IPS-20b (cell line): Measurements from ENCODE around the gene RBM14.

Experiments used
- H3K27ac ChIP-seq: one replicate; pipeline ENCODE4 v1.5.1; 2013; ENCODE audit warnings: low read length
- H3K27me3 ChIP-seq: 2 replicates; pipeline ENCODE4 v1.6.1; 2013; ENCODE audit warnings: mild to moderate bottlenecking, low read length, inconsistent platforms; ENCODE audit not compliant: insufficient read depth
- H3K36me3 ChIP-seq: 2 replicates; pipeline ENCODE4 v1.6.1; 2013; ENCODE audit warnings: low read depth, mild to moderate bottlenecking, inconsistent platforms, low read length, moderate library complexity; ENCODE audit not compliant: insufficient read depth
- H3K4me1 ChIP-seq: 2 replicates; pipeline ENCODE4 v1.6.1; 2013; ENCODE audit warnings: mild to moderate bottlenecking, control low read depth, inconsistent platforms, low read length, moderate library complexity; ENCODE audit not compliant: insufficient read depth
- H3K4me3 ChIP-seq: 2 replicates; pipeline ENCODE4 v1.5.1; 2013; ENCODE audit warnings: mild to moderate bottlenecking, low read length, inconsistent platforms
- H3K9ac ChIP-seq: 2 replicates; pipeline ENCODE4 v1.6.1; 2013; ENCODE audit warnings: low read depth, mild to moderate bottlenecking, inconsistent platforms, low read length, moderate library complexity
- H3K9me3 ChIP-seq: 2 replicates; pipeline ENCODE4 v1.6.1; 2013; ENCODE audit warnings: mild to moderate bottlenecking, low read depth, low read length, inconsistent platforms; ENCODE audit not compliant: insufficient read depth

RBM14 gene

DNA sequence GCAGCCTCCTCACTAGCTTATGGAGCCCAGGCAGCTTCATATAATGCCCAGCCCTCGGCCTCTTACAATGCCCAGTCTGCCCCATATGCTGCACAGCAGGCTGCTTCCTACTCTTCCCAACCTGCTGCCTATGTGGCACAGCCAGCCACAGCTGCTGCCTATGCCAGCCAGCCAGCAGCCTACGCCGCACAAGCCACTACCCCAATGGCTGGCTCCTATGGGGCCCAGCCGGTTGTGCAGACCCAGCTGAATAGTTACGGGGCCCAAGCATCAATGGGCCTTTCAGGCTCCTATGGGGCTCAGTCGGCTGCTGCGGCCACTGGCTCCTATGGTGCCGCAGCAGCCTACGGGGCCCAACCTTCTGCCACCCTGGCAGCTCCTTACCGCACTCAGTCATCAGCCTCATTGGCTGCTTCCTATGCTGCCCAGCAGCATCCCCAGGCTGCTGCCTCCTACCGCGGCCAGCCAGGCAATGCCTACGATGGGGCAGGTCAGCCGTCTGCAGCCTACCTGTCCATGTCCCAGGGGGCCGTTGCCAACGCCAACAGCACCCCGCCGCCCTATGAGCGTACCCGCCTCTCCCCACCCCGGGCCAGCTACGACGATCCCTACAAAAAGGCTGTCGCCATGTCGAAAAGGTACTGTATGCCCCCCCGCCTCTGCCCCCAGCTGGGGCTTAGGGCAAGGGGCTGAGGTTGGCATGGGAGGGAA is 8.8 kb downstream of the RBM14 start:
- H3K36me3 ChIP-seq, result peaks cover 97% of the 10 kb centered on the region
- no peak overlapping the region for H3K27ac ChIP-seq
- H3K9me3 ChIP-seq, result no peaks in the 10 kb centered on the region
- peaks cover 8% of the 10 kb centered on the region; the same call in 1 of the 2 replicates for H3K4me1 ChIP-seq
- no peaks in the 10 kb centered on the region for H3K27me3 ChIP-seq
- no peak overlapping the region for H3K9ac ChIP-seq
- H3K4me3 ChIP-seq, result no peak overlapping the region

DNA sequence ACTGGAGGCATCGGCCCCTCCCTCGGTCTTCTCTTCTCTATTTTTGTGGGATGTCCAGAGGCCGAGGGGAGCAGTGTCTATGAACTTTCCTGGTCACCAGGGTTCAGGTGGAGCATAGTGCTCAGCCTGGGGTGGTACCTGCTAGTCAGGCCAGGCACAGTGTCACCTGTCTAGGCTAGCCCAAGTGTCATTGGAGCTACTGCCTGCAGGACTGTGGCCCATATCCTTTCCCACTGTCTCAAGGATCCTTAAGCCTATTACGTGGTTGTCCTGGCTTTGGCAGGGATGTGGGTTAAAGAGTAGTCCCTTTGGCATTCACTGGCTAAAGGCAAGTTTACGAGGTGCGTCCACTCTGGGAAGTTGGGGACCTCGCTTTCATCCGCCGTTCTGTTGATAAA is 9.3 kb downstream of the RBM14 start:
- H3K4me1 ChIP-seq, result peaks cover 5% of the 10 kb centered on the region; the same call in 1 of the 2 replicates
- no peak overlapping the region for H3K27ac ChIP-seq
- no peaks in the 10 kb centered on the region for H3K9me3 ChIP-seq
- no peak overlapping the region for H3K4me3 ChIP-seq
- H3K9ac ChIP-seq, result no peak overlapping the region
- H3K36me3 ChIP-seq, result peaks cover 98% of the 10 kb centered on the region
- H3K27me3 ChIP-seq, result no peaks in the 10 kb centered on the region

DNA sequence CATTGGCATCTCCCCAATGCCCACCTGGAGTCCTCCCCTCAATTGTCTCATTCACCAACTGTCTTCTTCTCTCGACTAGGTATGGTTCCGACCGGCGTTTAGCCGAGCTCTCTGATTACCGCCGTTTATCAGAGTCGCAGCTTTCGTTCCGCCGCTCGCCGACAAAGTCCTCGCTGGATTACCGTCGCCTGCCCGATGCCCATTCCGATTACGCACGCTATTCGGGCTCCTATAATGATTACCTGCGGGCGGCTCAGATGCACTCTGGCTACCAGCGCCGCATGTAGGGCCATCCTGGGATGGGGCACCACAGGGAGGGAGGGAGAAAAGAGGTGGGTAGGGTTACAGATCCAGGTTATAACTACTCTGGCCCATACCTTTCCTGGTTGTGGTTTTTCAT is 10.0 kb downstream of the RBM14 start:
- Histone ChIP-seq H3K4me3 (no peak overlapping the region), H3K9ac (no peak overlapping the region), H3K27ac (no peak overlapping the region), H3K36me3 (peaks cover 99% of the 10 kb centered on the region), H3K9me3 (no peaks in the 10 kb centered on the region), H3K27me3 (no peaks in the 10 kb centered on the region), H3K4me1 (no peaks in the 10 kb centered on the region)

DNA sequence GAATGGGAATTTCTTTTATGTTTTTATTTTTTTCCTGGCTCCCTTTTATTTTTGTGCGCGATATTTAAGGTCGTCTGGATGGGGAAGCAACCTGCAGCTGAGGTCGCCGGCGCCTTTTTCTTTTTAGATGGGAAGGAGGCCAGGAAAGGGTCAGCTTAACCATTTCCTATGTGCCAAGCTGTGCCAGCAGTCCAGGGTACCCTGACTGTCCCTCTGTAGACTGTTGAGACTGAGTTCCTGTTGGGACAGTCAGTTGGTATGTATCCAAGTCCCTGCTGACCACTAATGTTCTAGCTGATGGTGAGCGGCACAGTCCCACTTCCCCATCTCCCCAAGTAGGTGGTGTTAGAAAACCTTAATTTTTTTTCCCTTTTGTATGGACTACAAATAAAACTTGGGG is 10.5 kb downstream of the RBM14 start:
- H3K9me3 ChIP-seq, result no peaks in the 10 kb centered on the region
- no peak overlapping the region for H3K4me3 ChIP-seq
- H3K27me3 ChIP-seq, result no peaks in the 10 kb centered on the region
- H3K27ac ChIP-seq, result no peak overlapping the region
- H3K9ac ChIP-seq, result no peak overlapping the region
- H3K4me1 ChIP-seq, result no peaks in the 10 kb centered on the region
- peaks cover 99% of the 10 kb centered on the region for H3K36me3 ChIP-seq

DNA sequence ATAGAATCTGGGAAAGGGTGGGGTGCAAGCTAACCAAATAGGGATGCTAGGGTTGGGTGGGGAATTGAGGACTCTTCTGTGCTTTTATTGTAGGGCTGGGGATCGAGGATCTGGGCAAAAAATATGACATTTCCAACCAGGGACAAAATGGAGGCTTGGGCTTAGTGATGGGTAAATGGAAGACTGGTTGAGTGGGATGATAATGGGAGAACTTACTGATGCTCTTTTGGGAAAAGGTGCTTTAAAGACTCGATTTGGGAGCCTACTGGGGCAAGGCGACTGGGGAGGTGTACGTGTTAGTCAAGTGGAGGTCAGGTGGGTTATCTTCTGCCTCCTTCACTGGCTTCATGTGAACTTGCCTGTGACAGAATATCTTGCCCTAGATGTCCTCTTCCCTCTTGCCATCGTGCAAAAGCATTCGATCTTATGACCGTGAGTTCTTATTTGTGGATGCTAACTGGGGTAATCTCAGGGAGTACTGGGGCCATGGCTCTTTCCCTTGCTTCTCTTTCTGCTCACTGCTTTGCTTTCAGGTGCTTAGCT is 11.7 kb downstream of the RBM14 start:
- peaks cover 98% of the 10 kb centered on the region for H3K36me3 ChIP-seq
- no peaks in the 10 kb centered on the region for H3K27me3 ChIP-seq
- no peak overlapping the region for H3K9ac ChIP-seq
- no peaks in the 10 kb centered on the region for H3K9me3 ChIP-seq
- no peak overlapping the region for H3K4me3 ChIP-seq
- no peak overlapping the region for H3K27ac ChIP-seq
- H3K4me1 ChIP-seq, result no peaks in the 10 kb centered on the region

DNA sequence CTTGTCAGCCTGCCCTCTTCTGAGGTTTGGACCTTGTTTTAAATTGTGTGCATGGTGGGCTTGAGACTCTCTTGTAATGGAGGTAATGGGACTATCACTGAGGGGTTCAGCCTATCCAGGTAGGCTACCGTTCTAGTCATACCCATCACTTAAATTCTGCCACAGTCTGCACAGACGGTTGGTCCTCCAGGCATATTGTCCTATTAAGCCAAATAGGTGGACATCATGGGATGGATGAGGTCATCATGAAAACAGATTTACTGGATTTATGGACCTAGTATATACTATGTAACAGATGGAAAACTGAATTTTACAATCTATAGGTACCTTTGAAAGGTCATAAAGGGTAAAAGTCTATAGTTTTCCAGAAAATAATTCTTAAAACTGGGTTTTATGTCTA is 12.9 kb downstream of the RBM14 start:
- peaks cover 95% of the 10 kb centered on the region for H3K36me3 ChIP-seq
- H3K9me3 ChIP-seq, result no peaks in the 10 kb centered on the region

DNA sequence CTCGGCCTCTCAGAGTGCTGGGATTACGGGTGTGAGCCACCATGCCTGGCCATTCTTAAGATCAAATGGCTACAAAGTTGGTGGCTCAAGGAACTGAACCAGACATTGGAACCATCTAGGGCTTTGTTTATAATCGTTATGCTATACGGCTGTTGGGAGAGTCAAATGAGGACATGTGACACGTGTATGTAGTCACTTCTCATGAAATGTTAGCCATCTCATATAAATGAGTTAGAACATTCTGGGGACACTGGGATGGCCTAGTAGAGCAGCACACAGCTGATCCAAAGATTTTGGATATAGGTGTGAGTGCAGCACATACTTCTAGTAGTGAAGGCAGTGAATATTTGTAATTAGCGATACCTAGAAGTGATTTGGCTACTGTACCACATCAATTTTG is 15.5 kb downstream of the RBM14 start:
- Histone ChIP-seq H3K9me3 (no peaks in the 10 kb centered on the region), H3K4me3 (no peak overlapping the region), H3K4me1 (no peaks in the 10 kb centered on the region), H3K27me3 (no peaks in the 10 kb centered on the region), H3K9ac (no peak overlapping the region), H3K36me3 (peaks cover 87% of the 10 kb centered on the region), H3K27ac (no peak overlapping the region)

More for the DNA sequence above, 12.9 kb downstream of the RBM14 start:
- Histone ChIP-seq H3K4me1 (no peaks in the 10 kb centered on the region), H3K27me3 (no peaks in the 10 kb centered on the region), H3K27ac (no peak overlapping the region), H3K9ac (no peak overlapping the region), H3K4me3 (no peak overlapping the region)

DNA sequence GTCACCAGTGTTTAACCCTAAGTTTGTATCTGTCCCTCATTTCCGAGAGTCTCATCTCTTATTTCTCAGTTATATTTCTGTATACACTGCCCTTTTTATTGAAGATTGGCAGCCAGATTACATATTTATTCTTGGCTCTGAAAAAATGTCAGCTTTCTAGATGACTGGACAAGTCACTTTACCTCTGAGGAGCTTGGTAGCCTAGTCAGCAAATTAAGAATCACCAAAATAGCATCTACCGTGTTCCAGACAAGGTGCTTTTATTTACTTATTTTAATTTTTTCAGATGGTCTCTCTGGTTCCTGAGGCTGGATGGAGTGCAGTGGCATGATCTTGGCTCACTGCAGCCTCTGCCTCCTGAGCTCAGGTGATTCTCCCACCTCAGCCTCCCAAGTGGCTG is 16.5 kb downstream of the RBM14 start:
- H3K27ac ChIP-seq, result no peak overlapping the region
- H3K4me1 ChIP-seq, result peaks cover 7% of the 10 kb centered on the region; the same call in 1 of the 2 replicates
- no peak overlapping the region for H3K9ac ChIP-seq
- no peak overlapping the region for H3K4me3 ChIP-seq
- no peaks in the 10 kb centered on the region for H3K9me3 ChIP-seq
- peaks cover 76% of the 10 kb centered on the region for H3K36me3 ChIP-seq
- H3K27me3 ChIP-seq, result no peaks in the 10 kb centered on the region

DNA sequence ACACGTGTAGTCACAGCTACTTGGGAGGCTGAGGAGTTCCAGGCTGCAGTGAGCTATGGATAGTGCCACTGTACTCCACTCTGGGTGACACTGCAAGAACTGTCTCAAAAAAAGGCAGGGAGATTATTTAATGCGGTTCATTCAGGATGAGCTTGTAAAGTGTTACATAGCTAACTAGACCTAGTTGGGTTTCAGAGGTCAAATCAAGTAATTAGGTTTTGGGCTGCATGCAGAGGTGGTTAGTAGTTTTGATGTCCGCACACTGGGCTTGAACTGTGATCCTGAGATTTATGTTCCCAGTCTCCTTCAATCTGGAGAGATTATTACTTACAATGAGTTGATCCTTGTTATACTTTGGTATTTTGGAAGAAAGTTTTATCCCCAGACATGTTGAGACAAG is 20.0 kb downstream of the RBM14 start:
- Histone ChIP-seq H3K27ac (no peak overlapping the region), H3K36me3 (peaks cover 66% of the 10 kb centered on the region), H3K9ac (no peak overlapping the region), H3K27me3 (no peaks in the 10 kb centered on the region), H3K9me3 (no peaks in the 10 kb centered on the region), H3K4me3 (no peak overlapping the region), H3K4me1 (peaks cover 24% of the 10 kb centered on the region; the same call in 1 of the 2 replicates)

DNA sequence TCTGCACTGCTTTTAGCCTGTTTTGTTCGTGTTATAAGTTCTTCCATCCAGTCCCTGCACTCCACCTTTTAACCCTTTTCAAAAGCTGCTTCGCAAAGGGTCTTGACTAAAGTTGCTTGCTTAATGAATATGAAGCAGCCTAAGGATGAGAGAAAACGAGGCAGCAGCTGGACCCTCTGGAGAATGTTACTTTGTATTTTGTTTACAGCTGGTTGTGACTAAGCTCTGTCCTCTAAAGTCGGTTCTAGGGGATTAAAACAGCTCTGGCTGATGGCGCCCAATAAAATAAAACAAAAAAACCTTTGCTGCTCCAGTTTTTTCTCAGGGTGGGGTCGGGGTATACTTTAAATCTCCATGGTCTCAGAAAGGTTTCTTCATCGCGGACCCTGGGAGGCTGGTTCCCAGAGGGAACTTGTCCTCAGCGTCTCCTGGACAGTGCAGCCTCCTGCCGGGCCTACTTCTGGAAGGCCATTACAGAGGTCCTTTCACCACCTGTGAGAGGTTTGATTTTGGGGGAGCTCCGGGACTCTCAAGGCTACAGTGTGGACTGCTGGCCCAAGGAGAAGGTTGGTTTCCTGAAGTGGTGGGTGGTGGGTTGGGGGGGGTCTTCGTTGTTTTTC is 21.2 kb downstream of the RBM14 start:
- Histone ChIP-seq H3K4me3 (peak overlapping the region; percentile 94), H3K27ac (peak overlapping the region; percentile 86), H3K36me3 (peaks cover 68% of the 10 kb centered on the region), H3K27me3 (no peaks in the 10 kb centered on the region), H3K9ac (peak overlapping the region; percentile 91), H3K4me1 (peaks cover 27% of the 10 kb centered on the region; the same call in 1 of the 2 replicates), H3K9me3 (no peaks in the 10 kb centered on the region)

DNA sequence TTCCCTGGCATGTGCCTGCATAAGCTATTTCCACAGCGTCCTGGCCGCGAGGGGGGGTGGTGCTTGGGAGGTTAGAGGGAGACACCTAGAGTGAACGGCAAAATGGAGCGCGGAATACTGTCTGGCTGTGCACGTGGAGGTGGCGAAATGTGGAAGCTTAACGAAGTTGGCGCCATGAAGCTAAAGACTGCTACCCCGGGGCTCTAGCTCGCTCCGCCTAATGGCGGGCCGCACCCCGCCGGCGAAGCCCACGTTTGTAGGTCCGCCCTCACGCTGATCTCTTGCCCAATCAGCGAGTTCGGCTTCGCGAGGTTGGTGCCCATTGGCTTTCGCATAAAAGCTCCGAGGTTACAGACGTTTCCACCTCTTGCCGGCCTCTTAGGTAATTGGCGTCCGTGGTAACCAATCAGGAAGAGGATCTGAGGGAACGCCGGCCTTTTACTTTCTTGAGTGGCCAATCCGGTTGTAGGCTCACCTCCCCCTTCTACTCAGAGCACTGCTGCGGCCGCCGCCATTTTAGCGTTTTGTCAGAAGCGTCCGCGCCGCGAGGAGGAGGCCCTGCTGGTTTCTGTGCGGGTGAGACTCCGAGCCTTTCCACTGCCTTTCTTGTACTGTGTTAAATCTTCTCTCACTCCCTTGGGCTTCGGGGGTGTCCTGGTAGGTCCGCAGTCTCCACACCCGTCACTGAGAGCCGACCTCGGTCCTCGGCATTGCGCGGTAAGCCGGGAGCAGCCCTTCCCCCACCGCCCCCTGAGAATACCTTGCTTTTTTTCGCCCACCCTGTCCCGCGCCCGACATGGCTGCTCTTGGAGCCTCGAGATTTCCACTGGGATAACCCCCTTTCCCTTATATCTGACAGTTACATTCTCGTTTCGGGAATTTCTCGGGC is 22.0 kb downstream of the RBM14 start, which contains the start of gene RBM4:
RBM4 (plus strand) TSS at position 527 of the 889 bp plus-strand sequence. CDS start 1,009 bp downstream, outside the sequence.
- Histone ChIP-seq H3K9me3 (no peaks in the 10 kb centered on the region), H3K36me3 (peaks cover 68% of the 10 kb centered on the region), H3K9ac (peak within 1 kb of the TSS; percentile 98), H3K27ac (peak within 1 kb of the TSS; percentile 91), H3K27me3 (no peaks in the 10 kb centered on the region), H3K4me1 (peaks cover 30% of the 10 kb centered on the region; the same call in 1 of the 2 replicates), H3K4me3 (peak within 1 kb of the TSS; percentile 94)
